Thymus (tissue), 11 donors: ENCODE measurements around the gene HOXB5. TPM values are rescaled to one million over a fixed set of nuclear protein-coding genes. Genes with fewer than 3 reads are reported as not detected.
A peak's percentile ranks its signal among the peaks of the same experiment; 100 is the strongest.

Source experiments
- DNase-seq, 9 donors: peaks; one replicate each; pipeline ENCODE4 v3.0.0-alpha.2; 2013; ENCODE audit warnings: low spot score in 9 of 9, low read depth in 6 of 9, missing footprints in 1 of 9
- H3K27ac ChIP-seq, 2 donors: one replicate each; pipeline ENCODE4 v1.5.1; 2013; ENCODE audit warnings: control low read depth in 1 of 2, low read depth in 1 of 2, low read length in 1 of 2, mild to moderate bottlenecking in 1 of 2, moderate library complexity in 1 of 2
- H3K27me3 ChIP-seq, 2 donors: one replicate each; pipeline ENCODE4 v1.5.1; 2013; ENCODE audit warnings: low read length in 1 of 2; ENCODE audit not compliant: control insufficient read depth in 2 of 2, insufficient read depth in 1 of 2
- H3K36me3 ChIP-seq, 2 donors: one replicate each; pipeline ENCODE4 v1.5.1; 2013; ENCODE audit warnings: low read length in 1 of 2, mild to moderate bottlenecking in 1 of 2, moderate library complexity in 1 of 2; ENCODE audit not compliant: control insufficient read depth in 2 of 2, insufficient read depth in 2 of 2
- H3K4me1 ChIP-seq, 2 donors: one replicate each; pipeline ENCODE4 v1.5.1; 2013; ENCODE audit warnings: low read length in 2 of 2; ENCODE audit not compliant: control insufficient read depth in 2 of 2, insufficient read depth in 2 of 2
- H3K4me3 ChIP-seq, 2 donors: one replicate each; pipeline ENCODE4 v1.5.1; 2013; ENCODE audit warnings: low read length in 2 of 2, control low read depth in 1 of 2, mild to moderate bottlenecking in 1 of 2
- H3K9me3 ChIP-seq, 2 donors: one replicate each; pipeline ENCODE4 v1.5.1; 2013; ENCODE audit warnings: low read length in 1 of 2, mild to moderate bottlenecking in 1 of 2; ENCODE audit not compliant: control insufficient read depth in 2 of 2, insufficient read depth in 1 of 2
- WGBS: extraction: QIAGEN DNeasy Blood & Tissue Kit; methylation state at CpG from one replicate; pipeline ENCODE4 v1.1.7; 2013; 5-methylcytosine and 5-hydroxymethylcytosine counted together
- polyA plus RNA-seq: library from polyadenylated mRNA; stranded (reverse); fragments of 200-250 nt; gene quantifications from one replicate; pipeline ENCODE4 v1.2.3, GENCODE V29; 2013
- total RNA-seq: library from RNA; stranded (reverse); fragments of 120-200 nt; gene quantifications from one replicate; pipeline ENCODE4 v1.2.4, GENCODE V29; 2013
- donor health status: healthy.

HOXB5 gene
- total and polyA plus RNA-seq, 2 donors, result 0.16 TPM; not detected in 1

GRCh38 chr17:48554412-48555257, 38.9 kb downstream of the HOXB5 start:
- Histone ChIP-seq H3K27ac (no peak overlapping the region), H3K4me1 (peaks cover 0 to 9% of the 10 kb centered on the region in 2 donors), H3K9me3 (no peaks in the 10 kb centered on the region), H3K4me3 (no peak overlapping the region), H3K27me3 (peaks cover 16 to 53% of the 10 kb centered on the region in 2 donors), H3K36me3 (peaks cover 0 to 4% of the 10 kb centered on the region in 2 donors)
- peak in 1 of 9 donors; percentile 16 for DNase-seq
- WGBS, result 86% methylated on average over 44 of the region's 44 CpGs

- H3K27me3 ChIP-seq, result peaks cover 18 to 53% of the 10 kb centered on the region in 2 donors
- no peak overlapping the region for H3K4me3 ChIP-seq
- peaks cover 0 to 11% of the 10 kb centered on the region in 2 donors for H3K4me1 ChIP-seq
- no peak for DNase-seq
- 97% methylated on average over 1 of the region's 1 CpG for WGBS
- H3K36me3 ChIP-seq, result peaks cover 0 to 4% of the 10 kb centered on the region in 2 donors
- no peak overlapping the region for H3K27ac ChIP-seq
- H3K9me3 ChIP-seq, result no peaks in the 10 kb centered on the region
Observed at GRCh38 chr17:48553826-48554225, 39.8 kb downstream of the HOXB5 start.

GRCh38 chr17:48553190-48553547, 40.4 kb downstream of the HOXB5 start:
- Histone ChIP-seq H3K27me3 (peaks cover 18 to 48% of the 10 kb centered on the region in 2 donors), H3K4me3 (no peak overlapping the region), H3K36me3 (peaks cover 0 to 4% of the 10 kb centered on the region in 2 donors), H3K27ac (no peak overlapping the region), H3K4me1 (peaks cover 0 to 17% of the 10 kb centered on the region in 2 donors), H3K9me3 (no peaks in the 10 kb centered on the region)
- WGBS, result 96% methylated on average over 5 of the region's 5 CpGs
- DNase-seq, result no peak

- 84% methylated on average over 11 of the region's 11 CpGs for WGBS
- Histone ChIP-seq H3K36me3 (peaks cover 0 to 4% of the 10 kb centered on the region in 2 donors), H3K4me1 (peaks cover 0 to 22% of the 10 kb centered on the region in 2 donors), H3K9me3 (no peaks in the 10 kb centered on the region), H3K27ac (no peak overlapping the region), H3K4me3 (no peak overlapping the region), H3K27me3 (peaks cover 18 to 45% of the 10 kb centered on the region in 2 donors)
- DNase-seq, result no peak
Observed at GRCh38 chr17:48552466-48553189, 41.0 kb downstream of the HOXB5 start.

- Histone ChIP-seq H3K4me1 (peaks cover 3 to 30% of the 10 kb centered on the region in 2 donors), H3K9me3 (no peaks in the 10 kb centered on the region), H3K27ac (no peak overlapping the region), H3K27me3 (peaks cover 14 to 44% of the 10 kb centered on the region in 2 donors), H3K4me3 (no peak overlapping the region), H3K36me3 (peaks cover 0 to 4% of the 10 kb centered on the region in 2 donors)
- DNase-seq, result no peak
- WGBS, result 94% methylated on average over 47 of the region's 47 CpGs
Observed at GRCh38 chr17:48551596-48552465, 41.7 kb downstream of the HOXB5 start.

GRCh38 chr17:48551214-48551555, 42.4 kb downstream of the HOXB5 start:
- no peak for DNase-seq
- Histone ChIP-seq H3K36me3 (peaks cover 0 to 4% of the 10 kb centered on the region in 2 donors), H3K4me1 (peaks cover 5 to 36% of the 10 kb centered on the region in 2 donors), H3K27ac (no peak overlapping the region), H3K9me3 (no peaks in the 10 kb centered on the region), H3K27me3 (peaks cover 12 to 44% of the 10 kb centered on the region in 2 donors), H3K4me3 (no peak overlapping the region)
- WGBS, result 96% methylated on average over 19 of the region's 19 CpGs

- DNase-seq, result no peak
- no peaks in the 10 kb centered on the region for H3K9me3 ChIP-seq
- peaks cover 11 to 39% of the 10 kb centered on the region in 2 donors for H3K27me3 ChIP-seq
- no peak overlapping the region for H3K27ac ChIP-seq
- H3K4me3 ChIP-seq, result no peak overlapping the region
- peaks cover 5 to 36% of the 10 kb centered on the region in 2 donors for H3K4me1 ChIP-seq
- WGBS, result 93% methylated on average over 70 of the region's 70 CpGs
- H3K36me3 ChIP-seq, result peaks cover 0 to 4% of the 10 kb centered on the region in 2 donors
Observed at GRCh38 chr17:48550502-48551213, 42.9 kb downstream of the HOXB5 start.

GRCh38 chr17:48549914-48550501, 43.6 kb downstream of the HOXB5 start:
- no peak overlapping the region for H3K4me3 ChIP-seq
- no peak for DNase-seq
- WGBS, result 96% methylated on average over 18 of the region's 18 CpGs
- H3K4me1 ChIP-seq, result peaks cover 6 to 41% of the 10 kb centered on the region in 2 donors
- H3K9me3 ChIP-seq, result no peaks in the 10 kb centered on the region
- peaks cover 0 to 4% of the 10 kb centered on the region in 2 donors for H3K36me3 ChIP-seq
- no peak overlapping the region for H3K27ac ChIP-seq
- H3K27me3 ChIP-seq, result peaks cover 11 to 38% of the 10 kb centered on the region in 2 donors
